Lower leg skin (tissue), 4 donors: Measurements from ENCODE around the gene SLC7A7. TPM values are rescaled to one million over a fixed set of nuclear protein-coding genes. Genes with fewer than 3 reads are reported as not detected.

Experiments used
- DNase-seq, 2 donors: peaks; one replicate each; pipeline ENCODE4 v3.0.0-alpha.2; 2019; ENCODE audit warnings: low spot score in 2 of 2
- H3K4me3 ChIP-seq: fragments of 200-600 bp; sonication (generic); 2 replicates; pipeline ENCODE4 v1.5.1; 2017; ENCODE audit warnings: mild to moderate bottlenecking, low read depth; ENCODE audit not compliant: poor library complexity, severe bottlenecking
- CTCF ChIP-seq, 3 donors: fragments of 450-650 bp; IDR thresholded peaks; one replicate each; pipeline ENCODE4 v1.5.1; 2016; ENCODE audit warnings: antibody characterized with exemption in 3 of 3, mild to moderate bottlenecking in 3 of 3, moderate library complexity in 2 of 3
- POLR2A ChIP-seq, 2 donors: fragments of 450-650 bp; IDR thresholded peaks; one replicate each; pipeline ENCODE4 v1.6.1; 2016 to 2017; ENCODE audit warnings: antibody characterized with exemption in 2 of 2, mild to moderate bottlenecking in 1 of 2, moderate library complexity in 1 of 2
- WGBS, 2 donors: methylation state at CpG; one replicate each; pipeline ENCODE4 v1.1.5; 2018; 5-methylcytosine and 5-hydroxymethylcytosine counted together
- intact Hi-C: fragments of 100-400 bp; cut with DNase I; formaldehyde crosslinking; loops from one replicate; pipeline ENCODE4 v1.15.0; 2023; ENCODE audit warnings: low total_unique reads
- total RNA-seq, 4 donors: library from RNA; depleted of rRNA; stranded (reverse); fragments of >200 nt; gene quantifications; one replicate each; pipeline ENCODE4 v1.1.0, GENCODE V29; 2016

Gene SLC7A7
- total RNA-seq, 4 donors from 2014 or later, result 1.1 to 12.8 (median 6.5) TPM

- H3K4me3 ChIP-seq, result no peak overlapping the region
- WGBS, 2 donors, result 72 to 87% methylated on average over 7 of the region's 7 CpGs
- TF ChIP-seq POLR2A (IDR thresholded peaks at IDR 0.05) (no peak), CTCF (IDR thresholded peaks at IDR 0.05) (no peak)
- DNase-seq, result no peak
- intact Hi-C loops, result loop anchor here (10.0 kb wide), 1 partner anchor 250 kb away; no protein-coding TSS in a partner anchor
Observed at GRCh38 chr14:22814373-22814772, 862 bp downstream of the SLC7A7 start.

GRCh38 chr14:22813145-22813544, 2.1 kb downstream of the SLC7A7 start:
- no peak overlapping the region for H3K4me3 ChIP-seq
- intact Hi-C loops, result loop anchor here (10.0 kb wide), 1 partner anchor 248 kb away; no protein-coding TSS in a partner anchor
- WGBS, 2 donors, result 75 to 77% methylated on average over 9 of the region's 9 CpGs
- no peak for DNase-seq
- TF ChIP-seq CTCF (IDR thresholded peaks at IDR 0.05), result no peak
- no peak for TF ChIP-seq POLR2A (IDR thresholded peaks at IDR 0.05)

- H3K4me3 ChIP-seq, result no peak overlapping the region
Observed at GRCh38 chr14:22812744-22813143, 2.5 kb downstream of the SLC7A7 start.

GRCh38 chr14:22811722-22812121, 3.5 kb downstream of the SLC7A7 start:
- no peak overlapping the region for H3K4me3 ChIP-seq
- intact Hi-C loops, result loop anchor here (10.0 kb wide), 1 partner anchor 247 kb away; no protein-coding TSS in a partner anchor
- TF ChIP-seq CTCF (IDR thresholded peaks at IDR 0.05), result no peak
- TF ChIP-seq POLR2A (IDR thresholded peaks at IDR 0.05), result no peak
- WGBS, 2 donors, result 47 to 54% methylated on average over 2 of the region's 2 CpGs
- no peak for DNase-seq

More at GRCh38 chr14:22812744-22813143, 2.5 kb downstream of the SLC7A7 start:
- WGBS, 2 donors, result 88 to 90% methylated on average over 4 of the region's 4 CpGs
- no peak for DNase-seq
- no peak for TF ChIP-seq CTCF (IDR thresholded peaks at IDR 0.05)
- intact Hi-C loops, result loop anchor here (10.0 kb wide), 1 partner anchor 248 kb away; no protein-coding TSS in a partner anchor

- WGBS, 2 donors, result 86% methylated on average over 5 of the region's 5 CpGs
- no peak overlapping the region for H3K4me3 ChIP-seq
- DNase-seq, result no peak
- intact Hi-C loops, result no loop called here
- TF ChIP-seq CTCF (IDR thresholded peaks at IDR 0.05) (no peak), POLR2A (IDR thresholded peaks at IDR 0.05) (no peak)
Observed at GRCh38 chr14:22808388-22809209, 6.6 kb downstream of the SLC7A7 start.
